GM19023 (cell line): Measurements from ENCODE around the gene ALLC.
"Not testable (repeated sequence)": the region's sequence is repeated elsewhere in the genome, so short reads cannot be mapped to it uniquely, and the experiment has no call there.

Experiments
- ATAC-seq: cut with Tn5 transposase; IDR thresholded peaks from one replicate; pipeline ENCODE4 v1.9.1; 2021; ENCODE audit warnings: mild to moderate bottlenecking, moderate library complexity; ENCODE audit not compliant: unreplicated experiment

Gene ALLC

GRCh38 chr2:3626118-3626811, 31.7 kb upstream of the ALLC start:
- ATAC-seq = no peak

DNA sequence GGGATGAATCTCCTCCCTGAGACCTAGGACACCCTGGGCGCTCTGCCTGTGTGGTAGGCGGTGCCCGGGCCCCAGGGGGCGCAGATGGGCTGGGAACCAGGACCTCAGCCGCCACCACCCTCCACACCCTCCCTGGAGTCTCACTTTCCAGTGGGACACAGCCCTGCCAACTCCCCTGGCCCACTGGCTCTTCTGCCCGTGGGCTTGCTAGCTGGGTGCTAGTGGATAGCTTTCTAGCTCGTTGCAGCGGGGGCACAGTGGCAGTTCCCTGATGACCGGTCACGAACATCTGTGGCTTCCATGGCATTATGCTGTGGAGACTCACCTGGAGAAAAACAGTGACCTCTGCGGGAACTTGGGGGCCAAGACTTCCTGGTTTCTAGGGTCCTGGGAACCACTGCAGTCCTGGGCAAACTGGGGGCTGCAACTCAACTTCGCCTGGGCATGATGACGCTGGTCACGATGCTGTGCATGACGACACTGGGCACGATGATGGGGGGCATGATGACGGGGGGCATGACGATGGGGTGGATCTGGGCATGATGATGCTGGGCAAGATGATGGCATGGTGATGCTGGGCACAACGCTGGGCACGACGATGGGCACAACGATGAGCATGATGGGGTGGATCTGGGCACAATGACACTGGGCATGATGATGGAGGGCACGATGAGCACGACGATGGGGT, 31.0 kb upstream of the ALLC start:
- ATAC-seq = no peak

- ATAC-seq = no peak
These were observed 30.4 kb upstream of the ALLC start for GRCh38 chr2:3627500-3628100.

DNA sequence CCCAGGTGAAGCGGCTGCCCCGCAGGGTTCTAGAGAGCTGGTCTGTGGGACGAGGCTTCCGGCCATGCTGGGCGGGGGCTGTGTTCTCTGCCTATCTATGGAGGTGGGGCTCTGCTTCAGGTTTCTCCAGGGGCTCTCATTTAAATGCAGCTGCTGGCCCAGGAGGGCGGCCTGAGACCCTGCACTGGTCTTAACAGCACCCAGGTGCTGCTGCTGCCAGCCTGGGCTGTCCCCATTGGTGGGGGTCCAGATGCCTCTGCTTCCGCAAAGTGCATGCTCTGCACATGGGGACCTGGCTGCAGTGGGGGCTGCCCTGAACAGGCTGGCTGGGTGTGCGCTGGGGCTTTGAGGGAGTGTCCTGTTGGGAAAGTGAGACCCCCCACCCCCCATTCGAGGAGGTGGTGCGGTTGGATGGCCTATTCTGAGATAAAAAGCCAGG, 29.7 kb upstream of the ALLC start:
- ATAC-seq = no peak

DNA sequence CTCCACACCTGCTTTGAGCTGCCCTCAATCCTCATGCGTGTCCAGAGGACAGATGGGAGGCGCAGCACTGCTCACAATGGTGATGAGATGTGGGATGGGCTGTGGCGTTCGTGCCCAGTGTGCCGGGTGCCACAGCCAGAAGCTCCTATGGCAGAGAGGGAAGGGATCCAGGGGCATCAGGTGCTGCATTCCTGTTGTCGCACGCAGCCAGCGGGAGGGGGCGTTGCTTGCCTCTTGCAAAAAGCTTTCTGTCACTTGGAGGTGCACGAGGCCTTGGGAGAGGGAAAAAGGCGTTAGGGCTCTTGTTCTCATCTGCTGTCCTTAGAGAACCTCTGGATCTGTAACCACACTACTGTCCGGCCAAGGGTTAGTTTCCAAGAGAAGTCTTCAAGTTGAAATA, 29.2 kb upstream of the ALLC start:
- no peak for ATAC-seq

DNA sequence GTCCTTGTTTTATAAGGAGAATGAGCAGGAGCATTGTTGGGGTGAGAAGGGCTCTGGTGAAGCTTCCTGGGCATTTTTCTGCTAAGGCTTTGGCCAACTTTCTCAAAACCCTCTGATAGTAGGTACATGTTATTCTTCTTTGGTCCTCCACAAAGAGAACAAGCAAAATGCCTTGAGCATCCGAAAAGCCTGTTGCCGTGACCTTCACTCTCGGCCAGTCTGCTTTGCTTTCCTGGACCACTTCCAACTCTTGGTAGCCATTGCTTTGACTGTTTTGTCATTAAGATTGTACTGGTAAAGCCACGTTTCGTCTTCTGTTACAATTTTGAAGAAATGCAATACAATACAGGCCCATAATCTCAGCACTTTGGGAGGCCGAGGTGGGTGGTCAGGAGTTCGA, 27.4 kb upstream of the ALLC start:
- ATAC-seq = no peak

GRCh38 chr2:3631161-3631850, 26.7 kb upstream of the ALLC start:
- ATAC-seq = no peak

- ATAC-seq = no peak
These were observed 25.9 kb upstream of the ALLC start for GRCh38 chr2:3631851-3632659.

- no peak for ATAC-seq
These were observed 24.7 kb upstream of the ALLC start for GRCh38 chr2:3633089-3633981.

- no peak for ATAC-seq
These were observed 23.9 kb upstream of the ALLC start for GRCh38 chr2:3633982-3634595.

- no peak for ATAC-seq
These were observed 23.3 kb upstream of the ALLC start for GRCh38 chr2:3634596-3635121.

- no peak for ATAC-seq
These were observed 22.6 kb upstream of the ALLC start for GRCh38 chr2:3635171-3635974.

GRCh38 chr2:3635975-3636327, 22.0 kb upstream of the ALLC start:
- not testable (repeated sequence) for ATAC-seq

- no peak for ATAC-seq
These were observed 21.3 kb upstream of the ALLC start for GRCh38 chr2:3636586-3637310.

GRCh38 chr2:3637311-3637675, 20.7 kb upstream of the ALLC start:
- ATAC-seq = no peak

DNA sequence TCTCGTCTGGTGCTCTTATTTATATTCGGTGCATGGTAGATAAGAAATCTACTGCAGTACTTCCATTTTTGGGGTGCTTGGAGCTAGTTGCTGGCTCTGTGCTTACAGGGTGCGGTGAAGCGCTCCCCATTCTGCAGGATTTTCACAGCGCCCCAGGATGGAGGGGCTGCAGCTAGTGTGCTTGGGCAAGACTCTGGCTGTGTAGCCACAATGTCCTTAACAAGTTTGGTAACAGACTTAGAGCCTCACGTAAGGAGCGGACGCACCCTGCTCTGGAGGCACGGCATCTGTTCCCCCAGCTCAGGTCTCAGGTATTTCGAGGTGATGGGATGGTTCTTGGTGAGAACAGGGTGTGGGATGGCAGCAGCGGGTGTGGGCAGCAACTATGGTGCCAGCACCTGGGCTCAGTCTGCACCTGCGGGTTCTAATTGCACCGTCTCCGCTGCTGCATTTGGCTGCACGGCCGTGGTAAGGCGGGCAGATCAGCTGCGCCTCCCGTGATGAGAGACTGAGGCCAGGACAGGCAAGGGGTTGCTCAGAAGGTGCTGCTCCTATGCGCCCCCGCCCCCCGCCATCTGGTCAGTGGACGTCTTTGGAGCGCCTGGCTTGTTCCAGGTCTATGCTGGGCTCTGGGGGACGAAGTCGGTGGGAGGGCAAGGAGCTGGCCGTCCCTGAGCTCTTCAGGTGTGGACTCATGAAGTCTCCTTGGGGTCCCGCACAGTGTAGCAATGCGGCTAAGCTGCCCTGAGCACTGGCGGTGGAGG, 20.1 kb upstream of the ALLC start:
- ATAC-seq = no peak

DNA sequence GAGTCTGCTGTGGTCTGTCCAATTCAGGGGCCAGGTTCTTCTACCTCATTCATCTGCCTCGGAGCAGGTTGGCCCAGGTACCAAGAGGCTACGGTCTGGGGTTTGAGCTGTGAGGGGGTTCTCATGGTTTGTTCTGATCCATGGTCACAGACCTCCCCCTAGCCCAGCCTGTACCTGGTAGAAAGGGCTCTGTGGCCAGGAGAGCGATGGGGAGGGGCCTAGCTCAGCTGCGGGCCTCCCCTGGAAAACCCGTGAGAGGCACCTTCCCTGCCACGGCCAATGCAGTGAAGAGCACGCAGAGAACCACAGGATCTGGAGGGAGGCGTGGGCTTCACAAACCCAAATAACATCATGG, 19.6 kb upstream of the ALLC start:
- no peak for ATAC-seq
